Karpas-422 (cell line): ENCODE data around the gene ZBTB7B. TPM values are rescaled to one million over a fixed set of nuclear protein-coding genes. Genes with fewer than 3 reads are reported as not detected.
A peak's percentile ranks its signal among the peaks of the same experiment; 100 is the strongest.
"Not testable (repeated sequence)": the region's sequence is repeated elsewhere in the genome, so short reads cannot be mapped to it uniquely, and the experiment has no call there.

Experiments used
- DNase-seq: peaks from one replicate; pipeline ENCODE4 v3.0.0-alpha.2; 2015
- H2AFZ ChIP-seq: fragments of 200-600 bp; sonication (generic); 2 replicates; pipeline ENCODE4 v1.6.1; 2014; ENCODE audit warnings: antibody characterized with exemption, low read length, mixed read lengths
- H3K27ac ChIP-seq: fragments of 200-600 bp; sonication (generic); 2 replicates; pipeline ENCODE4 v1.5.1; 2014; ENCODE audit warnings: mild to moderate bottlenecking, low read length, moderate library complexity
- H3K27me3 ChIP-seq: fragments of 200-600 bp; sonication (generic); 2 replicates; pipeline ENCODE4 v1.6.1; 2014; ENCODE audit warnings: low read length, mixed read lengths
- H3K36me3 ChIP-seq: fragments of 200-600 bp; sonication (generic); 2 replicates; pipeline ENCODE4 v1.6.1; 2014; ENCODE audit warnings: low read length, mixed read lengths; ENCODE audit not compliant: insufficient read depth
- H3K4me1 ChIP-seq: fragments of 200-600 bp; sonication (generic); 2 replicates; pipeline ENCODE4 v1.6.1; 2014; ENCODE audit warnings: mild to moderate bottlenecking, low read length, mixed read lengths
- H3K4me2 ChIP-seq: fragments of 200-600 bp; sonication (generic); 2 replicates; pipeline ENCODE4 v1.6.1; 2014; ENCODE audit warnings: low read length, low read depth, mild to moderate bottlenecking; ENCODE audit not compliant: poor library complexity, severe bottlenecking
- H3K4me3 ChIP-seq: fragments of 200-600 bp; sonication (generic); 2 replicates; pipeline ENCODE4 v1.5.1; 2014; ENCODE audit warnings: mild to moderate bottlenecking, antibody characterized with exemption, low read length, mixed read lengths
- H3K79me2 ChIP-seq: fragments of 200-600 bp; sonication (generic); 2 replicates; pipeline ENCODE4 v1.6.1; 2014; ENCODE audit warnings: mild to moderate bottlenecking, low read length, mixed read lengths
- H3K9ac ChIP-seq: fragments of 200-600 bp; sonication (generic); 2 replicates; pipeline ENCODE4 v1.6.0; 2014; ENCODE audit warnings: low read length
- H3K9me2 ChIP-seq: fragments of 200-600 bp; sonication (generic), shearing (Covaris generic); replicated peaks from 2 replicates; pipeline ENCODE4 v1.6.0; 2014; ENCODE audit warnings: mild to moderate bottlenecking, low read length, moderate library complexity; ENCODE audit not compliant: insufficient read depth
- H3K9me3 ChIP-seq: fragments of 300-700, 200-600 bp; sonication (generic); 2 replicates; pipeline ENCODE4 v1.6.1; 2014; ENCODE audit warnings: low read length, mixed read lengths
- H4K20me1 ChIP-seq: fragments of 200-600 bp; sonication (generic); 2 replicates; pipeline ENCODE4 v1.6.1; 2014; ENCODE audit warnings: mild to moderate bottlenecking, antibody characterized with exemption, low read length, low read depth; ENCODE audit not compliant: insufficient read depth
- total RNA-seq: library from RNA; depleted of rRNA; stranded (reverse); fragments of >200 nt; shearing (Covaris generic); gene quantifications from 2 replicates; pipeline ENCODE4 v1.2.3, GENCODE V29; 2014; ENCODE audit warnings: low replicate concordance

ZBTB7B gene
- total RNA-seq, 1 experiment from 2014 or later, result 17.1 TPM

DNA sequence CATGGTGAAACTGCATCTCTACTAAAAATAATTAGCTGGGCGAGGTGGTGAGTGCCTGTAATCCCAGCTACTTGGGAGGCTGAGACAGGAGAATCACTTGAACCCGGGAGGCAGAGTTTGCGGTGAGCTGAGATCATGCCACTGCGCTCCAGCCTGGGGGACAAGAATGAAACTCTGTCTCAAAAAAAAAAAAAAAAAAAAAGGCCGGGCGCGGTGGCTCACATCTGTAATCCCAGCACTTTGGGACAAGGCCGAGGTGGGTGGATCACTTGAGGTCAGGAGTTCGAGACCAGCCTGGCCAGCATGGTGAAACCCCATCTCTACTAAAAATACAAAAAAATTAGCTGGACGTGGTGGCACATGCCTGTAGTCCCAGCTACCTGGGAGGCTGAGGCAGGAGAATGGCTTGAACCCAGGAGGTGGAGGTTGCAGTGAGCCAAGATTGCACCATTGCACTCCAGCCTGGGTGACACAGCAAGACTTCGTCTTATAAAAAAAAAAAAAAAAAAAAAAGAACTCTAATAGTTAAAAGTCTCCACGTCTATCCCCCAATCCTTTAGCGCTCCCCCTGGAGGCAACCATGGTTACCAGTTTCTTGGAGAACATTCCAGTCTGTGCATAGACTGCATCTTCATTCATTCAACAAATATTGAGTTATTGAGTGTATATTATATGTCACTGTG lies 7.2 kb upstream of the ZBTB7B start:
- not testable (repeated sequence) for H3K9ac ChIP-seq, H3K4me2 ChIP-seq, H4K20me1 ChIP-seq, H2AFZ ChIP-seq, H3K9me3 ChIP-seq, H3K9me2 ChIP-seq, H3K27me3 ChIP-seq, H3K36me3 ChIP-seq, H3K4me3 ChIP-seq, H3K79me2 ChIP-seq
- H3K27ac ChIP-seq, result peak overlapping the region; percentile 45; the same call in 1 of the 2 replicates
- peaks cover 43% of the 10 kb centered on the region for H3K4me1 ChIP-seq
- peak; percentile 64 for DNase-seq

DNA sequence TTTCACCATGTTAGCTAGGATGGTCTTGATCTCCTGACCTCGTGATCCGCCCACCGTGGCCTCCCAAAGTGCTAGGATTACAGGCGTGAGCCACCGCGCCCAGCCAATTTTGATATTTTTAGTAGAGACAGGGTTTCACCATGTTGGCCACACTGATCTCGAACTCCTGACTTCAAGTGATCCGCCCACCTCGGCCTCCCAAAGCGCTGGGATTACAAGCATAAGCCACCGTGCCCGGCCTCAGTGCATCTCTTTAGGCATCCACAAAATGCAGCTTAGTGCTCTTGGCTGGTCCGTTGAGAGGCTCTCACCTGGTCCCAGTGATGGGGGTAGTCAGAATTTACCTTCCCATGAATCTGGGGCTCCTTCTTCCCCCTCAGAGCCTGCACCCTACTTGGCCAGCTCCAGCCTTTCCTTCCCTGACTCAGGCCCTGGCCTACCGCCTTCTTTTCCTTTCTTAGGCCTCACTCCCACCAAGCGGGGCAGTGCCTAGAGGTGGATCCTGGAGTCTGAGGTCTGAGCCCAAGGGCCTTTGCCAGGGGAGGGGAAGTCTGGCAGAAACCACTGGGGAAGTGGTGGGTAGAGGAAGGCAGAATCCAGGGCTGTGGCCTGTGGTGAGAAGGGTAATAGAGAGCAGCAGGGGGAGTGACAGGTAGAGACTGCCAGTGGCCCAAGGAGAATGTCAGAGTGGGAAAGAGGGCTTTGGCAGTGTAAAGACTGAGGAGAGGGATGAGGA lies 5.5 kb upstream of the ZBTB7B start:
- H3K9ac ChIP-seq, result peak overlapping the region; percentile 30; the same call in 1 of the 2 replicates
- no peaks in the 10 kb centered on the region; the same call in 1 of the 2 replicates for H3K36me3 ChIP-seq
- H3K27me3 ChIP-seq, result no peaks in the 10 kb centered on the region
- no peaks in the 10 kb centered on the region for H3K9me2 ChIP-seq
- H4K20me1 ChIP-seq, result no peaks in the 10 kb centered on the region
- no peaks in the 10 kb centered on the region for H3K79me2 ChIP-seq
- no peak for DNase-seq
- no peak overlapping the region for H3K4me2 ChIP-seq
- peaks cover 52% of the 10 kb centered on the region for H3K4me1 ChIP-seq
- H2AFZ ChIP-seq, result no peak overlapping the region
- H3K27ac ChIP-seq, result no peak overlapping the region
- no peak overlapping the region for H3K4me3 ChIP-seq
- H3K9me3 ChIP-seq, result no peaks in the 10 kb centered on the region

DNA sequence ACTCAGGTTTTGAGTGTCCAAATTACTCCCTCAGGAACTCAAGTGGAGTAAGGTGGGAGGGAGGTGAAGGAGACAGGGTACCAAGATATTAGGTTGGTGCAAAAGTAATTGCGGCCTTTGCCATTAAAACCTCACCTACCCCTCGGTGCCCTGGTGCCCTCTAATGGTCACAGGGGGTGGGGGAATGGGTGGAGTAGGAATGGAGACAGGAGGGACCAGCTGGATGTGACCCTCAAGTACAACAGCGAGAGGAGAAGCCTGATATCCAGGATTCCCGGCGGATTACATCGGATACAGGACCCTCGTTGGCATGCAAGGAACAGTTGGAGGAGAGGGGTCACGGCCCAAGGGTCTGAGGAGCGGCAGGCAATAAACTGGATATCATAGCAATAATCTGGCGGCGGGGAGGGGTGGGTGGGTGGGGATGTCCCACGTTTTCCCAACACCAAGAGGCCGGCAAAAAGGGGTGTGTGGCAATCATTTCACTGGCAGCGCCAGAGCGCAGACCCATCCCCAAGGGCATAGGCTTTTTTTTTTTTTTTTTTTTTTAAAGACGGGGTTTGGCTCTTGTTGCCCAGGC lies 4.3 kb upstream of the ZBTB7B start:
- peak; percentile 83 for DNase-seq
- Histone ChIP-seq H3K27ac (0 out of 2 replicates have a peak overlapping the region, but pooled peaks have one; percentile 88), H3K4me1 (peaks cover 52% of the 10 kb centered on the region), H3K9ac (no peak overlapping the region), H2AFZ (no peak overlapping the region), H3K4me3 (0 out of 2 replicates have a peak overlapping the region, but pooled peaks have one; percentile 70), H3K27me3 (no peaks in the 10 kb centered on the region), H3K79me2 (peaks cover 6% of the 10 kb centered on the region), H4K20me1 (no peaks in the 10 kb centered on the region), H3K36me3 (no peaks in the 10 kb centered on the region), H3K9me3 (no peaks in the 10 kb centered on the region), H3K4me2 (no peak overlapping the region), H3K9me2 (no peaks in the 10 kb centered on the region)

DNA sequence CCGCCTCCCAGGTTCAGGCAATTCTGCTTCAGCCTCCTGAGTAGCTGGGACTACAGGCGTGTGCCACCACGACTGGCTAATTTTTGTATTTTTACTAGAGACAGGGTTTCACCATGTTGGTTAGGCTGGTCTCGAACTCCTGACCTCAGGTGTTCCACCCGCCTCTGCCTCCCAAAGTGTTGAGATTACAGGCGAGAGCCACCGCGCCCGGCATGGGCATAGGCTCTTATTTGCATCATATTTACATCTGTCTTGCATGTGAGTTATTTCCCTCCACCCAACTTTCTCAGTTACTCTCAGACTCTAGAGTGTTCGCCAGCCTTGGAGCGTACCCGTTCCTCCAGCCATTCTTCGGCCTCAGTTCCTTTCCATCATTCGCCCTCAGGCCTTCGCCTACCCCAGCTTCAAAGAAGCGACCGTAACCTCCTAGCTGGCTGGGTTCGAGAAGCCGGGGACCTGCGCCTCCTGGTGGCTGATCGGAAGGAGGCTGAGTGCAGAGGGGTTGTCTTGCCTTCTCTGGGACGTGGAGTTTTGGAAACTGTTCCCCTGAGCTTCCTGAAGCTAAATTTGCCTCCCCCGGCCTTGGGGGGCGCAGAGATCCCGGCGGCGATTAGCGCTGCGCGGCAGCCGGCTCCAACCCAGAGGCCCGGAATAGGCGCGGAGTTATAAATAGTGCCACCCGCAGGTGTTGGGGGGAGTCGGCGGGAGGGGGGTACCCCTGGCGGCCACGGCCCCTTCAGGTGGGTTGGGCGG lies 3.6 kb upstream of the ZBTB7B start:
- no peaks in the 10 kb centered on the region for H4K20me1 ChIP-seq
- no peaks in the 10 kb centered on the region for H3K9me3 ChIP-seq
- peak overlapping the region; percentile 88 for H3K9ac ChIP-seq
- H2AFZ ChIP-seq, result no peak overlapping the region
- peaks cover 13% of the 10 kb centered on the region for H3K79me2 ChIP-seq
- H3K4me3 ChIP-seq, result peak overlapping the region; percentile 70
- peak overlapping the region; percentile 88 for H3K27ac ChIP-seq
- H3K27me3 ChIP-seq, result no peaks in the 10 kb centered on the region
- peaks cover 52% of the 10 kb centered on the region for H3K4me1 ChIP-seq
- DNase-seq, result peak; percentile 92
- no peaks in the 10 kb centered on the region for H3K9me2 ChIP-seq
- H3K4me2 ChIP-seq, result peak overlapping the region; percentile 96
- H3K36me3 ChIP-seq, result no peaks in the 10 kb centered on the region

DNA sequence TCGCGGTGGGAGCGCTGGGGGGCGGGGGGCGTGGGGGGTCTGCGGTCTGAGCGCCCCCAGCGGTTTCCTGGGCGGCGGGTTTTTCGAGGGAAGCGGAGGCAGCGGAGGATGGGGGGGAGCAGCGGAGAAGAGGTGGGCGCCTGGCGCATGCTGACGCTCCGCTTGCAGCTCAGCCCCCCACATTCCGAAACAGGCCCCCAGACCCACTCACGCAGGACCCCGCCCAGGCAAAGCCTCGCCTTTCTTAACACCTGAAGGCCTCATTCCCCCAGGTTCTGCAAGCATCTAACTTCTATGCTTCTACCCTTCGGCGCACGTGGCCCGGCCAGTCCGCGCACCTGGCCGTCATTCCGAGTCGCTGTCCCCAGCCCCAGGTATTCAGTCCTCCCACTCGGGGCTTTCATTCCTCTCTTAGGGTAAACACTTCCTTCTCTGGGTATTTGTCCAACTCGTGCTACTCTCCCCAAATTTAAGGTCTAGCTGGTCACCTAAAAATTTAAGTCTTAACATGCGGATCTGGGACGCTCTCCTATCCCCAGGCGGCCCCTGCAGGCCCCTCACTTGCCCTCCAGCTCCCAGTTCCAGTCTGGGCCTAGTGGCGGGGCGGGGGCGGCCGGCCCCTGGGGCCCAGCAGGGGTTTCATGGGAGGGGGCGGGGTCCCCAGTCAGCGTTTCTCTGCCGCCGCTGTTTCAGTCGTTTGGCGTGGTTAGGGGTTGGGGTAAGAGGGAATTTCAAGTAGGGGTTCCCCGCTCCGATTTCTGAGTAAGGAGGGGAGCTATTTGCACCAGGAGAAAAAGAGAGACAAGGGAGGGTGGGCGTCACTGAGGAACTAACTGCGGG lies 2.8 kb upstream of the ZBTB7B start:
- Histone ChIP-seq H2AFZ (peak overlapping the region; percentile 45; the same call in 1 of the 2 replicates), H3K9me2 (no peaks in the 10 kb centered on the region), H3K9ac (peak overlapping the region; percentile 88), H3K27ac (peak overlapping the region; percentile 88), H3K4me3 (peak overlapping the region; percentile 70), H3K27me3 (no peaks in the 10 kb centered on the region), H3K4me1 (peaks cover 52% of the 10 kb centered on the region), H4K20me1 (no peaks in the 10 kb centered on the region), H3K9me3 (no peaks in the 10 kb centered on the region), H3K79me2 (peaks cover 19% of the 10 kb centered on the region), H3K36me3 (no peaks in the 10 kb centered on the region), H3K4me2 (peak overlapping the region; percentile 96)
- peak; percentile 84 for DNase-seq

DNA sequence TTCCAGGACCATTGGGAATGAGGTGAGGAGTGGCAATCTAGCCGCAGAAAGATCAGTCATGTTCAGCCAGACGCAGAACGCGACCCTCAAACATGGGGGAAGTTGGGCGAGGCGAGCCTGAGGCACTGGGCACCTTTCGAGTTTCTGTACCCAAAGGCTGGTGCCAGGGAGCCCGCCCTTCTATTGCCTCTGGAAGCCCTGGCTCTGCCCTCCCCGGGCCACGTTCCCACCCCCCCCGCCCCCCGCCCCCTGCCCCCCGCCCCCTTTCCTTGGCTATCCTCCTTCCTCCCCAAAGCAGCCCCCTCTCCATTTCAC lies 2.2 kb upstream of the ZBTB7B start:
- Histone ChIP-seq H3K27ac (peak overlapping the region; percentile 88), H3K9me2 (no peaks in the 10 kb centered on the region), H3K4me3 (peak overlapping the region; percentile 70), H3K9me3 (no peaks in the 10 kb centered on the region), H3K4me1 (peaks cover 56% of the 10 kb centered on the region), H3K79me2 (peaks cover 20% of the 10 kb centered on the region), H2AFZ (peak overlapping the region; percentile 45; the same call in 1 of the 2 replicates), H3K27me3 (no peaks in the 10 kb centered on the region), H3K36me3 (no peaks in the 10 kb centered on the region), H3K4me2 (peak overlapping the region; percentile 96), H3K9ac (peak overlapping the region; percentile 88), H4K20me1 (no peaks in the 10 kb centered on the region)
- peak; percentile 75 for DNase-seq

DNA sequence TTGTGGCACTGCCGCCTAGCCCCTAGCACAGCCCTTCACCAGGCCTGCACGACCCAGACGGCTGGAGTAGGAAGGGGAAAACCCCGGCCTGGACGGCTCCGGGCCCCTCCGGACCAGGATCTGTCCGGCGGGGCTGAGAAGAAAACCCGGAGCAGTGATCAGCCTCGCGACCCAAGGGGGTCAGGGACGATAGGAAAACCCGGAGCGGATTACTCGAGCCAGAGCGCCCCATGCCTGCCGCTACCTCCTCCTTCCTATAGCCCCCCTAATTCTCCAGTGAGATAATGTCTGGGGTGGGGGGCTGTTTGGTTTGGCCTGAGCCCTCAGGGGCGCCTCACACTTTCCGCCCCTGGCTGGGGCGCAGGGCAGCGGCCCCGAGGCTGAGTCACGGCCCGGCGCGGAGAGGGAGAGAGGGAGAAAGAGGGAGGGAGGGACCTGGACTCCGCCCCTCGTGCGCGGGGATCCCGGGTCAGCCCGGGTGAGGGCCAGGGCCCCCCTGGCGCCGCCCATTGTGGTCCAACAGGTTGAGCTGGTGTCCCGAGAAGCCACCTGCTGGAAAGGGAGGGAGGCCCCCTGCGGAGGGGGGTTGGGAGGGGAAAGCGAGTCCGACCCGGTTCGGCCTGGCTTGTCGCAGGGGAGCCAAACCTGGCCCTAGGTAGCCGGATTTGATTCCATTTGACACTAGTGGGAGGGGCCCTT lies 1.7 kb upstream of the ZBTB7B start:
- peaks cover 59% of the 10 kb centered on the region for H3K4me1 ChIP-seq
- no peaks in the 10 kb centered on the region for H3K9me3 ChIP-seq
- H3K79me2 ChIP-seq, result peaks cover 22% of the 10 kb centered on the region
- peak overlapping the region; percentile 96 for H3K4me2 ChIP-seq
- no peaks in the 10 kb centered on the region for H3K27me3 ChIP-seq
- H2AFZ ChIP-seq, result 0 out of 2 replicates have a peak overlapping the region, but pooled peaks have one; percentile 8
- no peaks in the 10 kb centered on the region for H4K20me1 ChIP-seq
- DNase-seq, result peak; percentile 94
- no peaks in the 10 kb centered on the region for H3K9me2 ChIP-seq
- peak overlapping the region; percentile 88 for H3K9ac ChIP-seq
- peak overlapping the region; percentile 88 for H3K27ac ChIP-seq
- peak overlapping the region; percentile 70 for H3K4me3 ChIP-seq
- no peaks in the 10 kb centered on the region for H3K36me3 ChIP-seq
